K562 (cell line): ENCODE data around the gene CUL4B. TPM values are rescaled to one million over a fixed set of nuclear protein-coding genes. Genes with fewer than 3 reads are reported as not detected.

Experiments
- CHD2 ChIP-seq: IDR thresholded peaks from 2 replicates; pipeline ENCODE4 v1.6.1; 2011; ENCODE audit warnings: low read depth, low read length
- ELF4 ChIP-seq: fragments of 450-650 bp; formaldehyde crosslinking; IDR thresholded peaks from 2 replicates; pipeline ENCODE4 v1.4.0; 2022; ENCODE audit warnings: missing genetic modification characterization
- GMEB1 ChIP-seq: fragments of 250-450 bp; sonication (Bioruptor Pico); IDR thresholded peaks from 2 replicates; pipeline ENCODE4 v1.4.0; 2020; ENCODE audit warnings: mild to moderate bottlenecking
- ILK ChIP-seq: fragments of 450-650 bp; IDR thresholded peaks from 2 replicates; pipeline ENCODE4 v1.6.1; 2016; ENCODE audit warnings: missing genetic modification characterization, low read depth, mild to moderate bottlenecking, missing compliant biosample characterization, moderate library complexity, borderline replicate concordance
- MEF2A ChIP-seq: IDR thresholded peaks from 2 replicates; pipeline ENCODE4 v1.6.1; 2011; ENCODE audit warnings: low read depth, mild to moderate bottlenecking, low read length, moderate library complexity; ENCODE audit not compliant: control insufficient read depth
- MIER1 ChIP-seq: fragments of 450-650 bp; IDR thresholded peaks from 2 replicates; pipeline ENCODE4 v1.6.1; 2016; ENCODE audit warnings: antibody characterized with exemption, mild to moderate bottlenecking, low read depth
- NEUROD1 ChIP-seq: fragments of 150-350 bp; IDR thresholded peaks from 2 replicates; pipeline ENCODE4 v1.6.1; 2014; ENCODE audit warnings: borderline replicate concordance, low read length, low read depth; ENCODE audit not compliant: partially characterized antibody
- NFRKB ChIP-seq: fragments of 450-650 bp; IDR thresholded peaks from 2 replicates; pipeline ENCODE4 v1.6.1; 2016; ENCODE audit warnings: low read depth
- NFXL1 ChIP-seq: fragments of 450-650 bp; formaldehyde crosslinking; IDR thresholded peaks from 2 replicates; pipeline ENCODE4 v1.4.0; 2021; ENCODE audit warnings: mild to moderate bottlenecking
- NR4A1 ChIP-seq, 2 experiments: fragments of 250-450 bp in 1 of 2; fragments of 450-650 bp in 1 of 2; sonication (Bioruptor Pico) in 1 of 2; IDR thresholded peaks; 2 replicates each; pipeline versions ENCODE4 v1.4.0 to v1.6.1; 2016 to 2020; ENCODE audit warnings: mild to moderate bottlenecking in 2 of 2, missing compliant biosample characterization in 1 of 2, missing genetic modification characterization in 1 of 2, moderate library complexity in 1 of 2
- RBM17 ChIP-seq: fragments of 200-400 bp; formaldehyde crosslinking; IDR thresholded peaks from 2 replicates; pipeline ENCODE4 v1.6.1; 2017; ENCODE audit warnings: low read depth, mild to moderate bottlenecking, low read length, borderline replicate concordance
- RCOR1 ChIP-seq, 2 experiments: IDR thresholded peaks; 2 replicates each; pipeline ENCODE4 v1.6.1; 2012; ENCODE audit warnings: low read depth in 2 of 2, low read length in 2 of 2, borderline replicate concordance in 1 of 2, improper control_type of control experiment in 1 of 2
- SIRT6 ChIP-seq: IDR thresholded peaks from one replicate; pipeline ENCODE4 v1.6.1; 2012; ENCODE audit warnings: low read depth, mild to moderate bottlenecking, control low read depth, inconsistent platforms, low read length, moderate library complexity
- SIX5 ChIP-seq, 2 experiments: IDR thresholded peaks; 2 replicates each; pipeline ENCODE4 v1.6.1; 2011; ENCODE audit warnings: low read length in 2 of 2, borderline replicate concordance in 1 of 2, low read depth in 1 of 2, mild to moderate bottlenecking in 1 of 2, moderate library complexity in 1 of 2; ENCODE audit not compliant: insufficient read depth in 1 of 2
- SNIP1 ChIP-seq: fragments of 450-650 bp; IDR thresholded peaks from 2 replicates; pipeline ENCODE4 v1.7.1; 2017; ENCODE audit warnings: low read depth, mild to moderate bottlenecking
- SP1 ChIP-seq: sonication (generic); formaldehyde crosslinking; IDR thresholded peaks from 2 replicates; pipeline ENCODE4 v1.8.1; 2022; ENCODE audit warnings: mild to moderate bottlenecking, missing genetic modification reagents
- TAF1 ChIP-seq: IDR thresholded peaks from 2 replicates; pipeline ENCODE4 v1.6.1; 2011; ENCODE audit warnings: mild to moderate bottlenecking, low read length, moderate library complexity; ENCODE audit not compliant: insufficient read depth, control insufficient read depth, severe bottlenecking; ENCODE audit errors: extremely low read depth
- ZNF133 ChIP-seq: fragments of 250-450 bp; sonication (Bioruptor Pico); IDR thresholded peaks from 2 replicates; pipeline ENCODE4 v1.4.0; 2020; ENCODE audit warnings: mild to moderate bottlenecking
- ZNF134 ChIP-seq: fragments of 250-450 bp; sonication (Bioruptor Pico); conservative IDR thresholded peaks from 2 replicates; pipeline ENCODE4 v1.4.0; 2020
- ZNF212 ChIP-seq: fragments of 450-650 bp; formaldehyde crosslinking; IDR thresholded peaks from 2 replicates; pipeline ENCODE4 v1.4.0; 2020; ENCODE audit warnings: mild to moderate bottlenecking
- ZNF431 ChIP-seq: sonication (generic); formaldehyde crosslinking; IDR thresholded peaks from 2 replicates; pipeline ENCODE4 v1.8.0; 2022; ENCODE audit warnings: mild to moderate bottlenecking, missing genetic modification reagents
- ZNF586 ChIP-seq: fragments of 450-650 bp; formaldehyde crosslinking; conservative IDR thresholded peaks from 2 replicates; pipeline ENCODE4 v1.4.0; 2020; ENCODE audit warnings: mild to moderate bottlenecking, moderate library complexity
- ZNF609 ChIP-seq: sonication (generic); formaldehyde crosslinking; IDR thresholded peaks from 2 replicates; pipeline ENCODE4 v1.8.1; 2023; ENCODE audit warnings: missing genetic modification reagents, mild to moderate bottlenecking, borderline replicate concordance
- polyA plus RNA-seq, 8 experiments: library from polyadenylated mRNA; depleted of rRNA in 4 of 8; stranded (reverse) in 5 of 8; unstranded in 3 of 8; fragments of >200 nt; fragmentation: Nextera tagmentation in 2 of 8; fragmentation: Illumina TruSeq in 1 of 8; extraction: Ambion mirVana in 2 of 8; extraction: Trizol in 1 of 8; gene quantifications; 2 replicates each; pipeline versions ENCODE4 v1.2.1 to v1.2.3, GENCODE V29; 2011 to 2014; ENCODE audit warnings: inconsistent platforms in 1 of 8, missing spikeins in 1 of 8
- total RNA-seq, 7 experiments: library from RNA; depleted of rRNA in 6 of 7; stranded (reverse); fragments of >200 nt in 6 of 7; fragmentation: Illumina TruSeq in 2 of 7; extraction: Trizol in 2 of 7; gene quantifications; 2 replicates each; pipeline versions ENCODE4 v1.2.1 to v1.2.3, GENCODE V29; 2011 to 2021; ENCODE audit warnings: low replicate concordance in 1 of 7

Gene CUL4B
- total and polyA plus RNA-seq, 9 of the 15 experiments (the other 6 are each of a cell fraction or from before 2014, with no cell fraction given), result 15.0 to 41.7 (median 37.5) TPM

- TF ChIP-seq RCOR1 (IDR thresholded peaks at IDR 0.05; ENCODE audit: borderline replicate concordance in 1 of 2, low read depth in 2 of 2, low read length in 2 of 2) (no peak), ZNF134 (CRISPR knock-in tag) (no peak), RBM17 (no peak), NR4A1 (CRISPR knock-in tag; IDR thresholded peaks at IDR 0.05) (no peak), NR4A1 (tag; IDR thresholded peaks at IDR 0.05) (no peak), ILK (tag) (no peak), ZNF431 (CRISPR knock-in tag) (no peak), TAF1 (no peak), GMEB1 (no peak), SNIP1 (no peak), NEUROD1 (no peak), MEF2A (no peak), MIER1 (no peak), ELF4 (CRISPR knock-in tag) (0 out of 2 replicates have a peak, but pooled peaks have one; percentile 19), ZNF212 (CRISPR knock-in tag) (no peak), ZNF133 (CRISPR knock-in tag) (no peak), SIRT6 (no peak), NFRKB (0 out of 2 replicates have a peak, but pooled peaks have one; percentile 30), ZNF586 (CRISPR knock-in tag) (no peak), SP1 (CRISPR knock-in tag) (no peak), ZNF609 (no peak), CHD2 (no peak), NFXL1 (CRISPR knock-in tag) (no peak), SIX5 (IDR thresholded peaks at IDR 0.05; ENCODE audit: borderline replicate concordance in 1 of 2, insufficient read depth in 1 of 2, low read depth in 1 of 2, low read length in 2 of 2) (no peak)
These were observed 43.6 kb upstream of the CUL4B start (continued) for GRCh38 chrX:120604361-120604782.
